Dermis microvascular lymphatic vessel endothelial cell (primary cell): ENCODE results near the gene ARRB1. TPM values are rescaled to one million over a fixed set of nuclear protein-coding genes. Genes with fewer than 3 reads are reported as not detected.

Experiments used
- DNase-seq, 2 donors: peaks; one replicate each; pipeline versions ENCODE4 v3.0.0 to v3.0.0-alpha.2; 2010; ENCODE audit warnings: low read depth in 2 of 2
- total RNA-seq: library from RNA; depleted of rRNA; stranded (reverse); fragments of >200 nt; gene quantifications from 2 replicates; pipeline ENCODE4 v1.2.1, GENCODE V29; 2014

ARRB1 gene
- total RNA-seq, 1 donor from 2014 or later, result 167 TPM

DNA sequence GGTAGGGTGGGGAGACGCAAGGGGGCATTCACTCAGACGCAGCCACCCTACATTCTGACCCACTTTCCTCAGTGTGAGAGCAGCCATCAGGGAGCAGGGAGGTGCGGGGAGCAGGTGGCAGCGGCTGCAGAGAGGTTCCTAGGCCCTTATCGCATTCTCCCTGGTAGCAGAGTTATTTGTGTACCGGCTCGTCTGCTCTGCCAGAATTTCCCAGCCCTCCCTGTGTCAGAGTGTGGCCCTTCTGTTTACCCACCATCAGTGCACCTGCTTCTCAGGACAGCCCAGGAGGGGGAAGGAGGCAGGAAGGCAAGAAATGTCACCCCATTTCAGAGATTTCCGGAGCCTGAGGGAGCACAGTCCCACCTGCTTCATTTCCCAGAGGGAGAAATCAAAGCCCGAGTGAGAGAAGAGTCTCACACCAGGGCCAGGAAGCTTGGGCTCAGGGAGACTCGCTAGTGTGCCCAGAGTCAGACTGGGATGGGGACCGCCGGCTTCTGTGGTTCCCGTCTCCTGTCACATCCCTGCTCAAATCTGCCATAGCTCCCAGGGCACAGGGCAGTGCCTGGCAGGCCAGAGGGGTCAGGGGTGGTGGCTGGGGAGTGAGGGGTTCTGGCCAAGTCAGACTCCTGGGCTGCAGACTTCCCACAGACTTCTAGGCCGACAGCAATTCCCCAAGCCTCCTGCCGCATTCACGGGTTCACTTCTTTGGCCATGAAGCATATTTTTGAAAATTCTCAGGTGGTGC, 49.7 kb downstream of the ARRB1 start:
- DNase-seq, result no peak

DNA sequence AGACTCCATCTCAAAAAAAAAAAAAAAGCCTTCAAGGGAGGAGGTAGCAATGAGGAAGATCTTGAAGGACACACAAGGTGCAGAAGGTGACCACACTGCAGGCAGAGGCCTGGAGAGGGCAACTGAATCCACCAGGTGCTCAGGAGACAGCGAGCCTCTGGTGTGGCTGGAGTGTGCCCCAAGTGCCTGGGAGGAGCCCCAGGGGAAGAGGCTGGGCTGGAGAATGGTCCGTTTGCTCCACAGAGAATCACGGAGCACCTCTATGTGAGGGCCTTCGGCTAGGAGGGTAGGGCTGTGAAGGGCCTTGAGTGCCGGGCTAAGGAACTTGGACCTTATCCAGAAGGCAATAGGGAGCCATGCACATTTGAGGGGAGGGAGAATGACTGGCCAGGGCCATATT, 50.3 kb downstream of the ARRB1 start:
- DNase-seq, result no peak

DNA sequence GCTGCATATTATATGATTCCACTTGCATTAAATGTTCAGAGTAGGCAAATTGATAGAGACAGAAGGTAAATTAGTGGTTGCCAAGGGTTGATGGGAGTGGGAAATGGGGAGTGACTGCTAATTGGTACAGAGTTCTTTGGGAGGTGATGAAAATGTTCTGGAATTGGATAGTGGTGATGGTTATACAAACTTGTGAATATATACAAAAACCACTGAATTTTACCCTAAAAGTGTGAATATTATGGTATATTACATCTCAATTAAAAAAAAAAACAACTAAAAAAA, 52.5 kb downstream of the ARRB1 start:
- no peak for DNase-seq

DNA sequence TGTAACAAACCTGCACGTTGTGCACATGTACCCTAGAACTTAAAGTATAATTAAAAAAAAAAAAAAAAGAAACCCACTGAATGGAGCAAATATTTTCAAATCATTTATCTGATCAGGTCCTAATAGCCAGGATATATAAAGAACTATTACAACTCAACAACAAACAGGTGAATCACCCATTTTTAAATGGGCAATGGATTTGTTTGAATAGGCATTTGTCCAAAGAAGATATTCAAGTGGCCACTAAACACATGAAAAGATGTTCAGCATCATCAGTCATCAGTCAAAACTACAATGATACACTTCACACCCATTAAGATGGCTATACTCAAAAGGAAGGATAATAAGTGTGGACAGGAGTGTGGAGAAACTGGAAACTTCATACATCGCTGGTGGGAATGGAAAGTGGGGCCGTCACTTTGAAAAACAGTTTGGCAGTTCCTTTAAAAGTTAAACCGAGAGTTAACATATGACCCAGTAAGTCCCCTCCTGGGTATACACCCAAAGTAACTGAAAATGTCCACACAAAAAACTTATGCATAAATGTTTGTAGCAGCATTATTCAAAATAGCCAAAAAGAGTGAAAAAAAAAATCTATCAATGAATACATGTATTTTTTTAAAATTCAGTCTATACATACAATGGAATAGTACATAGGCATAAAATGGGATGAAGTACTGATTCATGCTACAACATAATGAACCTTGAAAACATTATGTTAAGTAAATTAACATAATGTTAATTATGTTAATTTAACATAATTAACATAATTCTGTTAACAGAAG, 53.1 kb downstream of the ARRB1 start:
- peak in 1 of 2 donors; percentile 42 for DNase-seq

DNA sequence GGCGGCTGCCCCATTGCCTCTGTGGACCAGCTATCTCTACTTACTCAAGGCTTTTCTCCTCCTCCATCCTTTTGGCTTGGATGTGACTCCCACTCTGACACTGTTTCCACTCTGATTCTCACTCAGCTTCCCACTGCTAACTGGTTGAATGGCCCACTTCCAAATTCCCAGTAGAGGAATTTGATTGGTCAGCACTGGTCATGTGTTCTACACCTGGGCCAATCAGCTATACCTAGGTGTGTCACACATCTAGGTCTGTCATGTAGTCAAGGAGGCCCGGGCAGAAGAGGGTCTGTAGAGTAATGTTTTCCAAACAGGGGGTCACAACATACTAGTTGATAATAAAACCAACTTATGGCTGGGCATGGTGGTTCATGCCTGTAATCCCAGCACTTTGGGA, 57.6 kb downstream of the ARRB1 start:
- DNase-seq, result no peak

DNA sequence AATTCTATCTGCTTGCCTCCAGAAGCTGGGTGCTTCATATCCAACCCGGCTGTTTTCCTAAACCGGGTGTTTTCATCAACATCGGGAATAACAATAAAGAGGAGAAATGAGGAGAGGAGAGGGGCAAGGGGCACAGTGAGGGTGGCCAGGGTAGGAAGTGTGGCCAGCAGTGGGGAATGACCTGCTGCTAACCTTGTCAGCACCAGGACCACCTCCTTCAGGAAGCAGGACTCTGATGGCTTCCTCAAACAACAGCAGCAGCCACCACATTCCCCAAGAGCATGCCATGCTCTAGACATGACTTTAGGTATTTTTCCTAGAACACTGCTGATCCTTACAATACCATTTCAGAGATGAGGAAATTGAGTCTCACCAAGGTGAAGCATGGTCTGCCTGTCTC, 58.5 kb downstream of the ARRB1 start:
- DNase-seq, result peak; percentile 75 to 94

DNA sequence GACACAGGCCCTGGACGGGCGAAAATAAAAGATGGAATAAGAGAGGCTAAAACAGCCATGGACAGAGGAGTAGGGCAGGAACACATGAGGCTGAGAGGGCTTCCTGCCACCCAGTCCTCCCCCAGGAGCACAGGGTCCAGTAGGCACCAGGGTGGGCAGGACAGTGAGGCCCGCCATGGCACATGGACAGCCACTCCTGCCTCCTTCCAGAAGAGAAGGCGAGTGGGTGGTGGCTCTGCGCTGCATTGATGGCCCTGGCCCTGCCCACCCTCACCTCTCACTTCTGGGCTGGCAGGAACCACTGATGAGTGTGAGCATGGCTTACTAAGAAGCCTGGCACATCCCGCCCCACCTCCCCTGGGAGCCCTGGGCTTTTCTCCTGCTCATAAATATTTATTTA, 59.7 kb downstream of the ARRB1 start:
- no peak for DNase-seq

DNA sequence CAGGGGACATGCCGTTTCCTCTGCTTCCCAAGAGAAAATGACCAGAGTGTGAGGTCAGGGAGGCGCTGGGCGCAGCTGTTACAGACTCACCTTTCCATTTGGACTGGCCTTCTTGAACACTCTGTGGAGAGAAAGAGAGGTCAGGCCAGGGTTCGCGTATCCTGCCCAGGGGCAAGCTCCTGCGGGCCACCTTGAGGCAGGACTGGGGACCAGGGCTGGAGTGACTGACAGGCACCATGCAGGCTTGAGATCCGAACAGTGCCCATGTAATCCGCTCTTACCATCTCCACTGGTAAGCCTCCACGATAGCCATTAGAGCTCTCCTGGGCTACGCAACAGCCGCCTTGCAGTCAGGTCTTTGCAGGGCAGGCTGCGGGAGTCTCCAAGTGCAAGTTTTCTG, 61.5 kb downstream of the ARRB1 start:
- DNase-seq, result no peak

DNA sequence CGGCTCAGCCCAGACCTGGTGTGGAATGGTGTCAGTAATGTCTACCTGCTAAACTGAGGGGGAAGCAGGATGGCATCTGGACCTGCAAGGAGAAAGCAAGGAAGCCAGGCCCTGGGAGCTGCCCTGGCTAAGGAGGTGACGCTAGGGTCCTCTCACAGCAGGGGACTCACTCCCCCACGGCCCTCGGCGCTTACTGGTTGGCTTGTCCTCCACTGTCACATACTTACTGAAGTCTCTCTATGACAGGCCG, 62.0 kb downstream of the ARRB1 start:
- DNase-seq, result no peak

DNA sequence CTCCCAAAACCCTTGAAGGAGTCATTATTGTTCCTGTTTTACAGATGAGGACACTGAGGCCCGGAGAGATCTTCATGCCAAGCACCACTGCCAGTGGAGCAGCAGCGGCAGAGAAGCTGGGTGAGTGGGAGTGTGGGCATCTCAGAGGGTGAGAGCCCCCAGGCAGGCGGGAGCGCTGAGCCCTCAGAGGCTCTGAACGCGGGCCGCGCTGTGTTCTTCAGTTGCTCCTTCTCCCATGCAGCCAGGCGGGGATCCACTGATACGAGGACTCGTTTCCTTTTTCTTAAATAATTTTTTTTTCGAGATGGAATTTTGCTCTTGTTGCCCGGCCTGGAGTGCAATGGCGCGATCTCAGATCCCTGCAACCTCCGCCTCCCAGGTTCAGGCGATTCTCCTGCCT, 63.9 kb downstream of the ARRB1 start:
- DNase-seq, result no peak

DNA sequence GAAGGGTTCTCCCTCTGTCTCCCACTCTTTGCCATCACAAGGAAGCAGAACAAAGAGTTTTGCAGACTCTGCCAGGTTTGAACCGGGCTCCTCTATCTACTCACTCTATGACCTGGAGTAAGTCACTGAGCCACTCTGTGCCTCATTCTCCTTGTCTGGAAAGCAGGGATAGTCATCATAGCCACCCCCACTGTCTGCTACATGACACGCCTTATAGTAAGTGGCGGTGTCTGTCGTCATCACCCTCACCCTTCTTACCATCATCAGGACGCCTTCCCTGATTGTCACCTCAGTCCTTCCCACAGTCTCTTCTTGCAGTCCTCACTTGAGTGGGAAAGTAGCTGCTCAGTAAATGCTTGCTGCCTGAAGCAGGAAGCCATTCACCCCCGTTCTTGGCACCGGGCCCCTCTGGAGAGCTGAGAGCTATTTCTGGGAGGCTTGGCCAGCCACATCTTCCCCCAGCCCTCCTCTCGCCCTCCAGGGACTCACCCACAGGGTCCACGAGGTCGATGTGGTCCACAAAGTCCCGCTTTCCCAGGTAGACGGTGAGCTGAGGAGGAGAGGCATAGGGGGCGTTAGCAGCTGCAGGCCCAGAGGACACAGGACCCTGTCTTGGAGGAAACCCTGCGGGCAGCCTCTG, 64.5 kb downstream of the ARRB1 start:
- no peak for DNase-seq

DNA sequence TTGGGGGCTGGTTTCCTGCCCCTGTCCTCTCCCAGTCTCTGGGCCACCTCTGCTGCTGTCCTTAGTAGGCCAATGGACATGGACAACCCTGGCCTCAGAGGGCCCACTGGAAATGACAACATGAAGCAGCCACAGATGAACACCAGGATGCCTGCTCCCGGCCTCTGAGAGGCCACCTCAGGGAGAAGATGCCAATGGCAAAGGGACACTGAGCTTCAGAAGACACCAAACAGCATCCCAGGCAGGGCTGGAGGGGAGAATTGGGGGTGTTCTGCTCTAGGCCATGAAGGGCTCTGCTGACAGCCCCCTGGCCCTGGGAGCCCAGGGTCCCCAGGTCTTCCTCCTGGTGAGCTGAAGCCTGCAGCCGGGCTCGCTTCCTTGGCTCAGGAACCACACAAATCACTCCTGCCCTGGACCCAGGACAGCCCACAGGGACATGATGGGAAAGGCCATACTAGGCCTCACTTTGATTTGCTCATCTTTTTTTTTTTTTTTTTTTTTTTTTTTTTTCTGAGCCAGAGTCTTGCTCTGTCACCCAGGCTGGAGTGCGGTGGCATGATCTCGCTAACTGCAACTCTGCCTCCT, 65.6 kb downstream of the ARRB1 start:
- DNase-seq, result no peak

DNA sequence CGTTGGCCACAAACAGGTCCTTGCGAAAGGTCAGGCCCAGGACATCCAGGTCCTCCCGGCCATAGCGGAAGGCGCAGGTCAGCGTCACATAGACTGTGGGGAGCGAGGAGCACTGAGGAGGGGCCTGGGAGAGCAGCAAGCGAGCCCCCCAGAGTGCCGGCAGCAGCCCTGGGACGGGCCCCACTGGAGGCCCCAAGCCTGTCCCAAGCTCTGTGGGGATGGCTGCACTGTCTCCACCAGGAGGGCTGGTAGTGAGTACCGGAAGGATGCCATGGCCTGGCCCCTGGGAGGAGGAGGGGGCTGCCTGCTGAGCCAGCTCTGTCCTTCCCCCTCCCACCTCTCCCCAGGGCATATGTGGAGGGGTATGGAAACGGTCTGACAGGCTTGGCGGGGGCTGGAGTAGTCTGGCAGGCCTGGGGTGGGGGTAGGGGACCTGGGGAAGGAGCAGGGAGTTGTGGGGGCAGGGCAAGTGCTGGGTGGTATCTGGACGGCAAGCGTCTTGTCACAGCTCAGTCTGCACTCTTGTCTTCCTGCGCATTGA, 68.0 kb downstream of the ARRB1 start:
- no peak for DNase-seq

DNA sequence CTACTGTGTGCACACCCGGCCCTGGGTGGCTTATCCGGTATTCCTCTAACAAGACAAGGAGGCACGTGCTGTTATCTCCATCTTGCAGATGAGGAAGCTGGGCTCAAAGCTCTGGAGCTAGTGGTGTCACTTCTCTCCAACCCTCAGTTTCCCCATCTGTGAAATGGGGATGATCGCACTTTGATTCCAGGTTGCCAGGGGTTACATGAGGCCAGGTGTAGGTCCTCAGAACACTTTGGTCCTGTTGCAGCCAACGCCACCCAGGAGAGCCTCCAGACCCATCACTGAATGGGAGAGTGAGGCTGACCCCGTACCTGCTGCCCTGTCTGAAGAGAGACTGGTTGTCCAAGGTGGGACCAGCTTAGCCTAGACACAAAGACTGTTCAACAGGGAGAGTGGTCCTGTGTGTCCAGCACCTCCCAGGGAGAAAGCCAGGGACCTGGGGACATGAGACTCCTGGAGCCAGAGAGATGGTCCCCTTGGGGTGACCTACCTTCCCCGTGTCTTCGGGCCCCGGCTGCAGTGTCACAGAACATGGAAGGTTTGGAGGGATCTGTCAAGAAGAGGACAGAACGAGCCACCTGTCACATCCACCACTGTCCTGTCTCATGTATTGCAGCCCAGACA, 69.9 kb downstream of the ARRB1 start:
- DNase-seq, result no peak

DNA sequence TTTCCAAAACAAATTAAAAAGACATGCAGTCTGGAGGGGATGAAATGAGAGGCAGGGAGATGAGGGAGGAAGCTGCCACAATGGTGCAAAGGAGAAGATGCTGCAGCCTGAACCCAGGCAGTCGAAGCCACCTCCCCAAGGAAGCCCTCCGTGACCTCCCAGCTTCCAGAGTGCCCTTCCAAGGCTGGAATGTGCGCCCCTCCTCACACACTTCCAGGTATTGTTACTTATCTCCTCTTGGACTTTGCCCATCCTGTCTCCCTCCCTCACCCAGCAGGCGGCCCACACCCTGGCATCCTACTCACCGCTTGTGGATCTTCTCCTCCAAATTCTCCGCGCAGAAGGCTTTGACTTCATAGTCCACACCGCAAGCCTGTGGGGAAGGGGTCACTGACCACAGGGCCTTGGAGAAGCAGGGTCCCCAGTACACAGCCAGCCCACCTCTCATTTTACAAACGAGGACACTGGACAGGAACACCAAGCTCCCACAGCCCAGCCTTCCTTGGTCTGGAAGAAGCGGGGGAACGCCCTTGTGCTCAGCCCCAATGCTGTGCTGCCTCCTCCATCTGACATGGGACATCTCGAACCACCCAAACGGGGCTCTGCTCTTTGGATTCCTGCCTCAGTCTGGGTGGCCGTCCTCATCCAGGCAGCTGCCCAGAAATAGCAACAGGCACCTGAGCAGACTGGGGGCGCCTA, 70.5 kb downstream of the ARRB1 start:
- DNase-seq, result peak in 1 of 2 donors; percentile 51

DNA sequence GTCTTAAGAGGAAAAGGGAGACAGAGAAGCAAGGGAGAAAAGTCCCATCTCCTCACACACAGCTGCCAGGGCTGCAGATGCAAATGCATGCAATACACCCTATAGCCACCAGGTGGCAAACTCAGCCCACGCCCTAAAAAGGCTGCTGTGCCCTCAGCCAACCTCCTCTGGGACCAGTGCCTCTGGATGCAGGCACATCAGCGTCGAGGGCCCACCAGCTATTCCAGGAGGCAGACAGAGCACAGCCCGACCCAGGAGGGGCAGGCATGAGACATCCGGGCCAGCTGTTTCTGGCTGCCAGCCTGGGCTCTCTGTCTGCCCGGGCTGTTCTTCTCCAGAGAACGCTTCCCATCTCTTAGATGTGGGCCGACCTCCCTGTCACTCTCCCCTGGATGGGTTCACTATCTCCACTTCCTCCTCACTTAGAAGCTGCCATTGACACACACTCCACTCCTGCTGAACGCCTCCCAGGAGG, 71.2 kb downstream of the ARRB1 start:
- peak; percentile 70 to 85 for DNase-seq

DNA sequence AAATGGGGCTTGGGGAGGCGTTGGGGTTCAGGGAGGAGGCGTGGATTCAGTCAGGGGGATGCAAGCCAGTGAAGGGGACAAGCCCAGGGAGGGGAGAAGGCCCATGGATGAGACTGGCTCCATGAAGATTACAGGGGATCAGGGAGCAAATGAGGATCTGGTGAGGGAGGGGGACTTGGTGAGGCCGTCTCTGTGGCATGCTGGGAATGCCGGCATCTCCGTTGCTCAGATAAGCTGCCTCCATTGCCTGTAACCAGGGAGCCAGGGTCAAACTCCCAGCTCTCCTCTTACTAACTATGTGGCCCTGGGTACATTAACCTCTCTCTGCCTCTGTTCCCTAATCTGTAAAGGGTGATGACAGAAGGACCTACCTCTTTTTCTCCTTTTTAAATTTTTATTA, 72.2 kb downstream of the ARRB1 start:
- no peak for DNase-seq

DNA sequence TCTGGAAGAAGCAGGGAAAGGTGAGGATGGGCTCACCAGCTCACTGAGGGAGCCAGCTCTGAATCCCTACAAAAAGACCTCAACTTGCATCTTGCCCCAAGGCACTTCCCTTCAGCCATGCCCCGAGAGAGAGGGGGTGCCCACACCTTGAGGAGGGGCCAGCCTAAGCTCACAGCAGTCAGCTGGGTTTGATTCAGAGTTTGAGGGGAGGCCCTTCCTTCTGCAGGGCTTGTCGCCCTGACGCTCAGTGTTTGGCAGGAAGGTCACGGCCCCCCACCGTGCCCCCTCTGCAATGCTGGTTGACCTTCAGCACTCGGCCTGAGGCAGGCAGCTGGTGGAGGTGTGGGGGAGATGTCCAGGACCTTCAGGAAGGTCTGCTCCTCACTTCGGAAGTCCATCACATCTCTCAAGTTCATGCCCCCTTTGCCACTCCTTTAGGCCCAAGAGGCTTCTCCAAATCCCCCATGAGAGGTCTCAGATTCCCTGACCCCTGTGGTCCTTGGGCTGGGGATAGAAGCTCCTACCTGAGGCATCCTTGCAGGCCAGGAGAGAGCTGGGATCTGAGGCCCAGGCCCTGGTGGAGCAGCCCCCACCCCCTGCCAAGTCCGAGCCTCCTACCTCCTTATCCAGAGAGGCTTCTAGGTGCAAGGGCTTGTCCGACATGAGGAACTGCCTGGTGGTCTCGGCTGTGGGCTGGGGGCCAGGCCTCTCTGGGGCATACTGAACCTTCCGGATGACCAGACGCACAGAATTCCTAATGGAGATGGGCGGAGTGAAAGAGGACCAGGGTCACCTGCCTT, 73.3 kb downstream of the ARRB1 start:
- no peak for DNase-seq

DNA sequence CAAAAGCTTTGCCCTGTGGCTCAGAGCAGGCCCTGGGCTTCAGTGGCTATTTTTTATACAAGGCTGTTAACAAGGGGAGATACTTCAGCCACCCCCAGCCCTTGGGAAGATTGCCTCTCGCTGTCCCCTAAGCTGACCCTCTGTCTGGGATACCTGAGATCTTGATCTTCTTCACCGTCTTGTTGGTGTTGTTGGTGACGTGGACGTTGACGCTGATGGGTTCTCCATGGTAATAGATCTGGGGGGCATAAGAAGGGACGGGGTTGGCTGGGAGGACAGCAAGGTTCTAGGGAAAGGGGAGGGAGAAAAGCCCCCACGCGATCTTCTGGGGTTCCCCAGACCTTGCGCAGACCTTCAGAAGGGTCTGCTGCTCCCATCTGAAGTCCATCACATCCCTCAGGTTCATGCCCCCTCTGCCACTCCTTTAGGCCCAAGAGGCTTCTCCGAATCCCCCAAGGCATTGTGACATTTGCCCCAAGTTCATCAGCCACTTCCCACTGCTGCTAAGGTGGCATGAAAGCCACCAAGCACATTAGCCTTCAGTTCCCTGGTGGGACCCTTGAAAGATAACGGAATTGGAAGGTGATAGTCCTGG, 74.2 kb downstream of the ARRB1 start:
- no peak for DNase-seq

DNA sequence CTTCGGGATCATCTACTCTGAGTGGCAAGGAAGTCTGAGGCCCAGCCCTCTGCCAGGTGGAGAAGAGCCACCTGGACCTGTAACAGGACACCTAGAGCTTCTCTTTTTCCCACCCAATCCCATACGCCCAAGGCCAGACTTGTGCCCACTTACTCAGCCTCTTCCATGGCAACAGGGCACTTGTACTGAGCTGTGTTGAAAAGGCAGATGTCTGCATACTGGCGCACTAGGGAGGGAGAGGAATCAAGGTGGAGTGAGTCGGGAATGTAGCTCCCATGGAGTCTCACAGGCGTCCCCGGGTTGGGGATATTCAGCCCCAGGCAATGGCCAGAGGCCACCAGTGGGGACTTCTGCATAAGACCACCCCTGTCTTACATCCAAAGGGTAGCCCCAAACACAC, 74.8 kb downstream of the ARRB1 start:
- DNase-seq, result no peak
